K562 (cell line): ENCODE measurements around the gene SRGAP3. TPM values are rescaled to one million over a fixed set of nuclear protein-coding genes. Genes with fewer than 3 reads are reported as not detected.

Experiments
- CREB1 ChIP-seq, 2 experiments: sonication (generic) in 1 of 2; formaldehyde crosslinking in 1 of 2; IDR thresholded peaks; 2 replicates each; pipeline versions ENCODE4 v1.6.1 to v1.8.0; 2012 to 2022; ENCODE audit warnings: inconsistent platforms in 1 of 2, mild to moderate bottlenecking in 1 of 2, missing genetic modification reagents in 1 of 2, moderate library complexity in 1 of 2
- FOXP1 ChIP-seq: sonication (generic); formaldehyde crosslinking; IDR thresholded peaks from 2 replicates; pipeline ENCODE4 v1.8.0; 2022; ENCODE audit warnings: mild to moderate bottlenecking, missing genetic modification reagents
- HDAC1 ChIP-seq, 2 experiments: fragments of 450-650 bp; IDR thresholded peaks; 2 replicates each; pipeline ENCODE4 v1.6.1; 2016 to 2017; ENCODE audit warnings: inconsistent platforms in 1 of 2, mild to moderate bottlenecking in 1 of 2, moderate library complexity in 1 of 2
- HSF4 ChIP-seq: fragments of 250-450 bp; sonication (Bioruptor Pico); IDR thresholded peaks from 2 replicates; pipeline ENCODE4 v2.1.2; 2022; ENCODE audit warnings: mild to moderate bottlenecking, moderate library complexity, borderline replicate concordance
- JUN ChIP-seq, 2 experiments: sonication (generic) in 1 of 2; formaldehyde crosslinking in 1 of 2; IDR thresholded peaks; 2 replicates each; pipeline versions ENCODE4 v1.6.1 to v1.8.0; 2012 to 2022; ENCODE audit warnings: borderline replicate concordance in 2 of 2, mild to moderate bottlenecking in 2 of 2, improper control_type of control experiment in 1 of 2, low read depth in 1 of 2, low read length in 1 of 2, missing genetic modification reagents in 1 of 2
- JUND ChIP-seq, 2 experiments: IDR thresholded peaks; 2 replicates in 1 of 2; 3 replicates in 1 of 2; pipeline ENCODE4 v1.6.1; 2011; ENCODE audit warnings: borderline replicate concordance in 2 of 2, low read depth in 2 of 2, low read length in 2 of 2, improper control_type of control experiment in 1 of 2, missing biosample characterization in 1 of 2, missing genetic modification characterization in 1 of 2, missing genetic modification reagents in 1 of 2
- MYC ChIP-seq, 2 experiments: fragments of 250-450 bp in 1 of 2; sonication (Bioruptor Pico) in 1 of 2; IDR thresholded peaks; 2 replicates each; pipeline versions ENCODE4 v1.5.1 to v1.6.1; 2012 to 2021; ENCODE audit warnings: low read depth in 2 of 2, borderline replicate concordance in 1 of 2, improper control_type of control experiment in 1 of 2, low read length in 1 of 2, mild to moderate bottlenecking in 1 of 2, moderate library complexity in 1 of 2
- SRF ChIP-seq, 2 experiments: fragments of 250-450, 450-650 bp in 1 of 2; sonication (Bioruptor Pico) in 1 of 2; sonication (generic) in 1 of 2; formaldehyde crosslinking; IDR thresholded peaks; 2 replicates each; pipeline versions ENCODE4 v1.5.0 to v1.5.1; 2020 to 2022; ENCODE audit warnings: mild to moderate bottlenecking in 1 of 2, missing genetic modification reagents in 1 of 2
- THRB ChIP-seq: fragments of 450-650 bp; formaldehyde crosslinking; conservative IDR thresholded peaks from 2 replicates; pipeline ENCODE4 v1.4.0; 2022; ENCODE audit warnings: mild to moderate bottlenecking, missing genetic modification characterization
- TSHZ1 ChIP-seq: fragments of 250-450 bp; sonication (Bioruptor Pico); IDR thresholded peaks from 2 replicates; pipeline ENCODE4 v1.4.0; 2020; ENCODE audit warnings: mild to moderate bottlenecking, moderate library complexity
- ZNF280B ChIP-seq: fragments of 250-450 bp; sonication (Bioruptor Pico); IDR thresholded peaks from 2 replicates; pipeline ENCODE4 v1.5.1; 2021; ENCODE audit warnings: mild to moderate bottlenecking
- polyA plus RNA-seq, 8 experiments: library from polyadenylated mRNA; depleted of rRNA in 4 of 8; stranded (reverse) in 5 of 8; unstranded in 3 of 8; fragments of >200 nt; fragmentation: Nextera tagmentation in 2 of 8; fragmentation: Illumina TruSeq in 1 of 8; extraction: Ambion mirVana in 2 of 8; extraction: Trizol in 1 of 8; gene quantifications; 2 replicates each; pipeline versions ENCODE4 v1.2.1 to v1.2.3, GENCODE V29; 2011 to 2014; ENCODE audit warnings: inconsistent platforms in 1 of 8, missing spikeins in 1 of 8
- total RNA-seq, 7 experiments: library from RNA; depleted of rRNA in 6 of 7; stranded (reverse); fragments of >200 nt in 6 of 7; fragmentation: Illumina TruSeq in 2 of 7; extraction: Trizol in 2 of 7; gene quantifications; 2 replicates each; pipeline versions ENCODE4 v1.2.1 to v1.2.3, GENCODE V29; 2011 to 2021; ENCODE audit warnings: low replicate concordance in 1 of 7
- TF ChIP-seq, protein P1 (sequence below): sonication (generic); formaldehyde crosslinking; IDR thresholded peaks from 2 replicates; pipeline ENCODE4 v1.8.0; 2023; ENCODE audit warnings: mild to moderate bottlenecking, missing genetic modification reagents
- TF ChIP-seq, protein P2 (sequence below): fragments of 450-650 bp; IDR thresholded peaks from 2 replicates; pipeline ENCODE4 v1.6.1; 2014; ENCODE audit warnings: low read depth, mild to moderate bottlenecking, moderate library complexity, borderline replicate concordance

Gene SRGAP3
- total and polyA plus RNA-seq, 9 of the 15 experiments (the other 6 are each of a cell fraction or from before 2014, with no cell fraction given), result 0.11 to 0.85 (median 0.35) TPM; not detected in 2

- TF ChIP-seq ZNF280B, result no peak
- TF ChIP-seq, protein P1, sequence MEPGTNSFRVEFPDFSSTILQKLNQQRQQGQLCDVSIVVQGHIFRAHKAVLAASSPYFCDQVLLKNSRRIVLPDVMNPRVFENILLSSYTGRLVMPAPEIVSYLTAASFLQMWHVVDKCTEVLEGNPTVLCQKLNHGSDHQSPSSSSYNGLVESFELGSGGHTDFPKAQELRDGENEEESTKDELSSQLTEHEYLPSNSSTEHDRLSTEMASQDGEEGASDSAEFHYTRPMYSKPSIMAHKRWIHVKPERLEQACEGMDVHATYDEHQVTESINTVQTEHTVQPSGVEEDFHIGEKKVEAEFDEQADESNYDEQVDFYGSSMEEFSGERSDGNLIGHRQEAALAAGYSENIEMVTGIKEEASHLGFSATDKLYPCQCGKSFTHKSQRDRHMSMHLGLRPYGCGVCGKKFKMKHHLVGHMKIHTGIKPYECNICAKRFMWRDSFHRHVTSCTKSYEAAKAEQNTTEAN (CRISPR knock-in tag), result no peak
- peak in 1 of 2 experiments; percentile 96; a peak in 2 of 4 replicates for TF ChIP-seq HDAC1 (IDR thresholded peaks at IDR 0.05)
- peak; percentile 99 for TF ChIP-seq CREB1 (IDR thresholded peaks at IDR 0.05)
- peak; percentile 99 for TF ChIP-seq CREB1 (CRISPR knock-in tag; IDR thresholded peaks at IDR 0.05)
- TF ChIP-seq HSF4, result no peak
- peak in 1 of 2 experiments; percentile 58; a peak in 1 of 4 replicates for TF ChIP-seq SRF (CRISPR knock-in tag; IDR thresholded peaks at IDR 0.05)
- TF ChIP-seq JUND (IDR thresholded peaks at IDR 0.05; ENCODE audit: borderline replicate concordance, low read depth, low read length), result peak; percentile 76
- peak; percentile 23; the same call in 1 of the 3 replicates for TF ChIP-seq JUND (tag; IDR thresholded peaks at IDR 0.05; ENCODE audit: borderline replicate concordance, low read depth, low read length)
- no peak for TF ChIP-seq TSHZ1 (CRISPR knock-in tag)
- peak; percentile 62; the same call in 1 of the 2 replicates for TF ChIP-seq MYC (IDR thresholded peaks at IDR 0.05; ENCODE audit: low read depth, low read length)
- 0 out of 2 replicates have a peak, but pooled peaks have one; percentile 61 for TF ChIP-seq MYC (CRISPR knock-in tag; IDR thresholded peaks at IDR 0.05; ENCODE audit: borderline replicate concordance, low read depth)
- 0 out of 2 replicates have a peak, but pooled peaks have one; percentile 56 for TF ChIP-seq THRB (CRISPR knock-in tag)
- TF ChIP-seq, protein P2, sequence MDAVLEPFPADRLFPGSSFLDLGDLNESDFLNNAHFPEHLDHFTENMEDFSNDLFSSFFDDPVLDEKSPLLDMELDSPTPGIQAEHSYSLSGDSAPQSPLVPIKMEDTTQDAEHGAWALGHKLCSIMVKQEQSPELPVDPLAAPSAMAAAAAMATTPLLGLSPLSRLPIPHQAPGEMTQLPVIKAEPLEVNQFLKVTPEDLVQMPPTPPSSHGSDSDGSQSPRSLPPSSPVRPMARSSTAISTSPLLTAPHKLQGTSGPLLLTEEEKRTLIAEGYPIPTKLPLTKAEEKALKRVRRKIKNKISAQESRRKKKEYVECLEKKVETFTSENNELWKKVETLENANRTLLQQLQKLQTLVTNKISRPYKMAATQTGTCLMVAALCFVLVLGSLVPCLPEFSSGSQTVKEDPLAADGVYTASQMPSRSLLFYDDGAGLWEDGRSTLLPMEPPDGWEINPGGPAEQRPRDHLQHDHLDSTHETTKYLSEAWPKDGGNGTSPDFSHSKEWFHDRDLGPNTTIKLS, result peak; percentile 88
- 0 out of 2 replicates have a peak, but pooled peaks have one; percentile 48 for TF ChIP-seq FOXP1 (CRISPR knock-in tag)
- TF ChIP-seq JUN (IDR thresholded peaks at IDR 0.05; ENCODE audit: borderline replicate concordance, low read depth, low read length), result peak; percentile 58; the same call in 1 of the 2 replicates
- TF ChIP-seq JUN (CRISPR knock-in tag; IDR thresholded peaks at IDR 0.05; ENCODE audit: borderline replicate concordance), result no peak; the same call in 1 of the 2 replicates
Observed at GRCh38 chr3:8963137-8963853, 286.2 kb downstream of the SRGAP3 start, which contains the start of gene RAD18 (continued).
